Activated CD4-positive, alpha-beta T cell treated with anti-CD3 and anti-CD28 coated beads, Interleukin-2, amount 10 ng/mL, durations not matched to agents 7 days and 5 days (primary cell): ENCODE results near the gene ACVR2B. TPM values are rescaled to one million over a fixed set of nuclear protein-coding genes. Genes with fewer than 3 reads are reported as not detected.

Source experiments
- CTCF ChIA-PET: fragments of 350-600 bp; sonication (Branson Sonifier 250); formaldehyde crosslinking; loops from one replicate; lab custom pipeline; 2021; ENCODE audit warnings: antibody characterized with exemption; lab: Charles Lee
- POLR2A ChIA-PET: fragments of 350-600 bp; sonication (Branson Sonifier 250); formaldehyde crosslinking; loops from one replicate; lab custom pipeline; 2021; ENCODE audit warnings: antibody characterized with exemption; lab: Charles Lee
- DNase-seq: peaks from one replicate; pipeline ENCODE4 v3.0.0-alpha.2; 2020
- H3K27ac Mint-ChIP-seq: one replicate; pipeline ENCODE4 v1.8.0; 2021; ENCODE audit warnings: mild to moderate bottlenecking, moderate library complexity, mixed read lengths
- H3K27me3 Mint-ChIP-seq: one replicate; pipeline ENCODE4 v1.8.0; 2021; ENCODE audit warnings: mixed read lengths
- H3K36me3 Mint-ChIP-seq: one replicate; pipeline ENCODE4 v1.8.0; 2021; ENCODE audit warnings: low read depth, mixed read lengths
- H3K4me1 Mint-ChIP-seq: one replicate; pipeline ENCODE4 v1.8.0; 2021; ENCODE audit warnings: mixed read lengths
- H3K4me3 Mint-ChIP-seq: one replicate; pipeline ENCODE4 v1.8.0; 2021; ENCODE audit warnings: mild to moderate bottlenecking, moderate library complexity, mixed read lengths
- H3K9me3 Mint-ChIP-seq: one replicate; pipeline ENCODE4 v1.8.0; 2021; ENCODE audit warnings: mixed read lengths
- total RNA-seq, 2 experiments: library from RNA; stranded (reverse); gene quantifications; one replicate each; pipeline ENCODE4 v1.2.3, GENCODE V29; 2021

ACVR2B gene
- total RNA-seq, 2 experiments from 2014 or later, result 6.0 to 6.6 TPM

- Mint-ChIP-seq H3K27me3 (no peaks in the 10 kb centered on the region), H3K9me3 (no peaks in the 10 kb centered on the region), H3K36me3 (peaks cover 35% of the 10 kb centered on the region), H3K4me1 (peaks cover 23% of the 10 kb centered on the region), H3K27ac (no peak overlapping the region), H3K4me3 (no peak overlapping the region)
- ChIA-PET CTCF (interaction anchor here (1.3 kb wide), 1 partner anchor 131 kb away, joined by 3 read pairs; no protein-coding TSS in a partner anchor), POLR2A (no interaction called here)
- no peak for DNase-seq
Measured at GRCh38 chr3:38524141-38524739, 70.5 kb downstream of the ACVR2B start.

GRCh38 chr3:38526792-38527191 is 73.1 kb downstream of the ACVR2B start:
- no peaks in the 10 kb centered on the region for H3K4me1 Mint-ChIP-seq
- POLR2A ChIA-PET, result no interaction called here
- peaks cover 29% of the 10 kb centered on the region for H3K36me3 Mint-ChIP-seq
- no peaks in the 10 kb centered on the region for H3K9me3 Mint-ChIP-seq
- H3K27ac Mint-ChIP-seq, result no peak overlapping the region
- DNase-seq, result no peak
- no peaks in the 10 kb centered on the region for H3K27me3 Mint-ChIP-seq
- CTCF ChIA-PET, result interaction anchor here (0.6 kb wide), 1 partner anchor 402 kb away, joined by 3 read pairs; no protein-coding TSS in a partner anchor
- no peak overlapping the region for H3K4me3 Mint-ChIP-seq

- no peak overlapping the region for H3K4me3 Mint-ChIP-seq
- peaks cover 26% of the 10 kb centered on the region for H3K36me3 Mint-ChIP-seq
- H3K4me1 Mint-ChIP-seq, result no peaks in the 10 kb centered on the region
- H3K9me3 Mint-ChIP-seq, result no peaks in the 10 kb centered on the region
- H3K27me3 Mint-ChIP-seq, result no peaks in the 10 kb centered on the region
- DNase-seq, result no peak
- no peak overlapping the region for H3K27ac Mint-ChIP-seq
- POLR2A ChIA-PET, result no interaction called here
- CTCF ChIA-PET, result interaction anchor here (0.7 to 2.8 kb wide), 2 partner anchors 8 to 194 kb away, joined by 3 to 7 read pairs; no protein-coding TSS in a partner anchor
Measured at GRCh38 chr3:38528457-38528856, 74.8 kb downstream of the ACVR2B start.

- no peaks in the 10 kb centered on the region for H3K4me1 Mint-ChIP-seq
- DNase-seq, result no peak
- H3K27ac Mint-ChIP-seq, result no peak overlapping the region
- POLR2A ChIA-PET, result no interaction called here
- H3K27me3 Mint-ChIP-seq, result no peaks in the 10 kb centered on the region
- peaks cover 12% of the 10 kb centered on the region for H3K36me3 Mint-ChIP-seq
- no peaks in the 10 kb centered on the region for H3K9me3 Mint-ChIP-seq
- CTCF ChIA-PET, result no interaction called here
- no peak overlapping the region for H3K4me3 Mint-ChIP-seq
Measured at GRCh38 chr3:38532529-38532928, 78.8 kb downstream of the ACVR2B start.

GRCh38 chr3:38533285-38533976 is 79.7 kb downstream of the ACVR2B start:
- ChIA-PET CTCF (no interaction called here), POLR2A (no interaction called here)
- H3K4me1 Mint-ChIP-seq, result no peaks in the 10 kb centered on the region
- no peaks in the 10 kb centered on the region for H3K27me3 Mint-ChIP-seq
- DNase-seq, result no peak
- H3K4me3 Mint-ChIP-seq, result no peak overlapping the region
- no peaks in the 10 kb centered on the region for H3K9me3 Mint-ChIP-seq
- no peak overlapping the region for H3K27ac Mint-ChIP-seq
- peaks cover 7% of the 10 kb centered on the region for H3K36me3 Mint-ChIP-seq

GRCh38 chr3:38534180-38534579 is 80.5 kb downstream of the ACVR2B start:
- Mint-ChIP-seq H3K27me3 (no peaks in the 10 kb centered on the region), H3K4me1 (no peaks in the 10 kb centered on the region), H3K27ac (no peak overlapping the region), H3K9me3 (no peaks in the 10 kb centered on the region), H3K4me3 (no peak overlapping the region), H3K36me3 (peaks cover 7% of the 10 kb centered on the region)
- CTCF ChIA-PET, result interaction anchor here (0.6 kb wide), 1 partner anchor 286 kb away, joined by 3 read pairs; no protein-coding TSS in a partner anchor
- POLR2A ChIA-PET, result no interaction called here
- no peak for DNase-seq

- Mint-ChIP-seq H3K27ac (no peak overlapping the region), H3K4me1 (no peaks in the 10 kb centered on the region), H3K36me3 (peaks cover 7% of the 10 kb centered on the region), H3K4me3 (no peak overlapping the region), H3K9me3 (no peaks in the 10 kb centered on the region), H3K27me3 (no peaks in the 10 kb centered on the region)
- no peak for DNase-seq
- POLR2A ChIA-PET, result no interaction called here
- CTCF ChIA-PET, result interaction anchor here (0.6 kb wide), 1 partner anchor 286 kb away, joined by 3 read pairs; no protein-coding TSS in a partner anchor
Measured at GRCh38 chr3:38534604-38535003, 80.9 kb downstream of the ACVR2B start.

- Mint-ChIP-seq H3K4me1 (no peaks in the 10 kb centered on the region), H3K36me3 (peaks cover 7% of the 10 kb centered on the region), H3K27me3 (no peaks in the 10 kb centered on the region), H3K9me3 (no peaks in the 10 kb centered on the region), H3K4me3 (no peak overlapping the region), H3K27ac (no peak overlapping the region)
- DNase-seq, result no peak
- POLR2A ChIA-PET, result no interaction called here
- CTCF ChIA-PET, result no interaction called here
Measured at GRCh38 chr3:38536671-38537070, 83.0 kb downstream of the ACVR2B start.

GRCh38 chr3:38538773-38539353 is 85.2 kb downstream of the ACVR2B start:
- no peaks in the 10 kb centered on the region for H3K4me1 Mint-ChIP-seq
- ChIA-PET POLR2A (no interaction called here), CTCF (interaction anchor here (1.1 kb wide), 1 partner anchor 18 kb away, joined by 3 read pairs; no protein-coding TSS in a partner anchor)
- no peaks in the 10 kb centered on the region for H3K27me3 Mint-ChIP-seq
- peaks cover 6% of the 10 kb centered on the region for H3K36me3 Mint-ChIP-seq
- no peaks in the 10 kb centered on the region for H3K9me3 Mint-ChIP-seq
- H3K27ac Mint-ChIP-seq, result no peak overlapping the region
- H3K4me3 Mint-ChIP-seq, result no peak overlapping the region
- no peak for DNase-seq

GRCh38 chr3:38541806-38542205 is 88.1 kb downstream of the ACVR2B start:
- H3K27ac Mint-ChIP-seq, result no peak overlapping the region
- no peaks in the 10 kb centered on the region for H3K4me1 Mint-ChIP-seq
- H3K4me3 Mint-ChIP-seq, result no peak overlapping the region
- CTCF ChIA-PET, result no interaction called here
- H3K27me3 Mint-ChIP-seq, result peaks cover 2% of the 10 kb centered on the region
- H3K9me3 Mint-ChIP-seq, result no peaks in the 10 kb centered on the region
- no peak for DNase-seq
- no peaks in the 10 kb centered on the region for H3K36me3 Mint-ChIP-seq
- POLR2A ChIA-PET, result no interaction called here

Other genes with a start within 250 kb of the ACVR2B start
- under 1 TPM; 0.37 TPM for gene SLC22A13, start 188.1 kb upstream of the ACVR2B start, total RNA-seq
- not detected for gene SLC22A14, start 171.6 kb upstream of the ACVR2B start, total RNA-seq
- 1 to 10 TPM; 6.9 to 7.0 TPM for gene XYLB, start 107.1 kb upstream of the ACVR2B start, total RNA-seq
- gene EXOG, start 42.5 kb downstream of the ACVR2B start, total RNA-seq, result 10 to 100 TPM; 25.5 to 28.1 TPM
- not detected for gene SCN5A, start 195.8 kb downstream of the ACVR2B start, total RNA-seq